ENCODE measurements around the gene TAS1R3. TPM values are rescaled to one million over a fixed set of nuclear protein-coding genes. Genes with fewer than 3 reads are reported as not detected.

Gene TAS1R3
- total and polyA plus RNA-seq, 12 donors, result 0.05 to 0.86 (median 0.56) TPM

DNA sequence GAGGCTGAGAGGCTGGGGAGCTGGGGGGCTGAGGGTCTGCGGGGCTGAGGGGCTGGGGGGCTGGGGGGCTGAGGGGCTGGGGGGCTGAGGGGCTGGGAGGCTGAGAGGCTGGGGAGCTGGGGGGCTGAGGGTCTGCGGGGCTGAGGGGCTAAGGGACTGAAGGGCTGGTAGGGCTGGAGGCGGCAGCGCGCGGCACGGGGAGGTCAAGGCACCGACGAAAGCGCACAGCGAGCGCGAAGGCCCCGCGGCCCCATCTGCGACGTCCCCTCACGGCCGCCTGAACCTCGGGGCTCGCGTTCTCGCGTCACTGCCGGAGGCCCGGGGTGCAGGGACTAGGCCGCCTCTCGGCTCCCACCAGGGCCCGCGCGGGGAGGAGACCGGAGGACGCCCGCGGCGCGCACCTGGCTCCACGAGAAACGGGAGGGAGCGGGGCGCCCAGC is 7.0 kb upstream of the TAS1R3 start:
- Histone ChIP-seq H3K27me3 (no peaks in the 10 kb centered on the region), H3K4me3 (peak overlapping the region in 3 of 4 donors; percentile 49 to 84 (median 81)), H3K36me3 (replicated peaks in 1 of 2) (peaks cover 0 to 32% of the 10 kb centered on the region in 2 donors), H3K4me1 (replicated peaks in 1 of 2) (peaks cover 6 to 33% of the 10 kb centered on the region in 2 donors), H3K27ac (peak overlapping the region in 4 of 5 donors; percentile 74 to 89 (median 82)), H3K9me3 (replicated peaks in 1 of 3) (no peaks in the 10 kb centered on the region)
- 0 to 1% (median 0%) methylated on average over 11 to 41 of the region's 41 CpGs for WGBS, 4 donors
- intact Hi-C loops (cut with DNase I), result no loop called here
- DNase-seq, result no peak
- TF ChIP-seq, protein P1, sequence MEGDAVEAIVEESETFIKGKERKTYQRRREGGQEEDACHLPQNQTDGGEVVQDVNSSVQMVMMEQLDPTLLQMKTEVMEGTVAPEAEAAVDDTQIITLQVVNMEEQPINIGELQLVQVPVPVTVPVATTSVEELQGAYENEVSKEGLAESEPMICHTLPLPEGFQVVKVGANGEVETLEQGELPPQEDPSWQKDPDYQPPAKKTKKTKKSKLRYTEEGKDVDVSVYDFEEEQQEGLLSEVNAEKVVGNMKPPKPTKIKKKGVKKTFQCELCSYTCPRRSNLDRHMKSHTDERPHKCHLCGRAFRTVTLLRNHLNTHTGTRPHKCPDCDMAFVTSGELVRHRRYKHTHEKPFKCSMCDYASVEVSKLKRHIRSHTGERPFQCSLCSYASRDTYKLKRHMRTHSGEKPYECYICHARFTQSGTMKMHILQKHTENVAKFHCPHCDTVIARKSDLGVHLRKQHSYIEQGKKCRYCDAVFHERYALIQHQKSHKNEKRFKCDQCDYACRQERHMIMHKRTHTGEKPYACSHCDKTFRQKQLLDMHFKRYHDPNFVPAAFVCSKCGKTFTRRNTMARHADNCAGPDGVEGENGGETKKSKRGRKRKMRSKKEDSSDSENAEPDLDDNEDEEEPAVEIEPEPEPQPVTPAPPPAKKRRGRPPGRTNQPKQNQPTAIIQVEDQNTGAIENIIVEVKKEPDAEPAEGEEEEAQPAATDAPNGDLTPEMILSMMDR (IDR thresholded peaks at IDR 0.05), result no peak
- TF ChIP-seq POLR2A (IDR thresholded peaks at IDR 0.05), result no peak

GRCh38 chr1:1324524-1325287 is 6.4 kb upstream of the TAS1R3 start, which contains the start of the genes CPTP and INTS11:
Gene CPTP (plus strand): TSS chr1:1324802. CDS start chr1:1326911, 2,109 bp downstream.
Gene INTS11 (minus strand): TSS chr1:1324660. CDS start chr1:1324608, 52 bp downstream.
- Histone ChIP-seq H3K9me3 (replicated peaks in 1 of 3) (no peaks in the 10 kb centered on the region), H3K4me3 (peak within 1 kb of the TSS; percentile 71 to 84 (median 80)), H3K4me1 (replicated peaks in 1 of 2) (peaks cover 6 to 33% of the 10 kb centered on the region in 2 donors), H3K27me3 (no peaks in the 10 kb centered on the region), H3K27ac (peak within 1 kb of the TSS; percentile 43 to 89 (median 76)), H3K36me3 (replicated peaks in 1 of 2) (peaks cover 0 to 27% of the 10 kb centered on the region in 2 donors)
- intact Hi-C loops (cut with DNase I), result no loop called here
- WGBS, 4 donors, result 0 to 1% (median 1%) methylated on average over 1 to 84 of the region's 84 CpGs; no CpG with 5 or more reads in 1 of the 4 donors
- TF ChIP-seq POLR2A (IDR thresholded peaks at IDR 0.05), result peak; percentile 35 to 73
- TF ChIP-seq, protein P1 (IDR thresholded peaks at IDR 0.05), result no peak
- DNase-seq, result peak; percentile 94 to 97 (median 96)

GRCh38 chr1:1325288-1326074 is 5.6 kb upstream of the TAS1R3 start:
- Histone ChIP-seq H3K27me3 (no peaks in the 10 kb centered on the region), H3K36me3 (replicated peaks in 1 of 2) (peaks cover 0 to 21% of the 10 kb centered on the region in 2 donors), H3K4me1 (replicated peaks in 1 of 2) (peaks cover 6 to 34% of the 10 kb centered on the region in 2 donors), H3K4me3 (peak overlapping the region; percentile 71 to 84 (median 80)), H3K27ac (peak overlapping the region; percentile 43 to 89 (median 76)), H3K9me3 (replicated peaks in 1 of 3) (no peaks in the 10 kb centered on the region)
- intact Hi-C loops (cut with DNase I), result no loop called here
- peak in 6 of 7 donors; percentile 63 to 84 (median 79) for DNase-seq
- 5 to 40% (median 30%) methylated on average over 7 to 16 of the region's 16 CpGs for WGBS, 4 donors
- TF ChIP-seq, protein P1 (IDR thresholded peaks at IDR 0.05), result no peak
- no peak for TF ChIP-seq POLR2A (IDR thresholded peaks at IDR 0.05)

Measured in adrenal gland (tissue), 12 donors.